ENCODE results near the gene MAP3K9. TPM values are rescaled to one million over a fixed set of nuclear protein-coding genes. Genes with fewer than 3 reads are reported as not detected.

The MAP3K9 gene
- polyA plus RNA-seq, 1 donor from 2014 or later, result 10.4 TPM

DNA sequence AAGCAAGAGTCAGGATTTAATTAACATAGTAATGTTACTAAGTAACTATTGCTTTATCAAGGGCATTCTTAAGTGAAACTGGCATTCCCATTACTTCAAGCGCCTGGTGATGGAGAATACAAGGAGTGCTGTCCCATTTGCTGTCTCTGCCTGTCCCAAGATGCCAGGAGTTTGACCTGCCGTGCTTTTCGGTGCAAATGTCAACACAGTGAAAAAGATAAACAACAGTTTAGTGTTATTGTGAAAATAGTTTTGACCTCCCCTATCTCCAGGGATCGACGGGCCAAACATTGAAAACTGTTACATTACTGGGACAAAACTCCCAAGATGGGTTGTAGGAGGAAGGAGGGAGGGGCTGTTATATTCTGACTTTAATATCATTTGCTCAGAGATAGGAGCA, 92.8 kb downstream of the MAP3K9 start:
- Histone ChIP-seq H3F3A (ENCODE audit: insufficient read depth, low read length, poor library complexity, severe bottlenecking) (no peaks in the 10 kb centered on the region), H3K4me2 (ENCODE audit: low read length) (no peak overlapping the region), H3K9me2 (ENCODE audit: insufficient read depth, low read length) (no peaks in the 10 kb centered on the region), H2AFZ (ENCODE audit: low read depth, low read length) (no peak overlapping the region), H3K4me3 (ENCODE audit: low read length) (no peak overlapping the region), H3K79me2 (replicated peaks; ENCODE audit: insufficient read depth, low read length) (no peaks in the 10 kb centered on the region), H3K36me3 (ENCODE audit: insufficient read depth, low read length) (no peaks in the 10 kb centered on the region), H4K20me1 (ENCODE audit: insufficient read depth) (no peaks in the 10 kb centered on the region), H3K9ac (ENCODE audit: low read length) (no peak overlapping the region), H3K27me3 (ENCODE audit: insufficient read depth, low read depth, low read length) (no peaks in the 10 kb centered on the region), H3K9me3 (ENCODE audit: low read length) (no peaks in the 10 kb centered on the region), H3K27ac (ENCODE audit: low read length) (no peak overlapping the region)
- no peak for TF ChIP-seq POLR2AphosphoS5 (IDR thresholded peaks at IDR 0.05)
- no peak for TF ChIP-seq MXI1 (conservative IDR thresholded peaks at IDR 0.05; ENCODE audit: poor library complexity, severe bottlenecking)
- no peak for TF ChIP-seq EP300 (conservative IDR thresholded peaks at IDR 0.05; ENCODE audit: poor library complexity, severe bottlenecking)
- no peak for TF ChIP-seq RAD21 (conservative IDR thresholded peaks at IDR 0.05)
- TF ChIP-seq, protein P1, sequence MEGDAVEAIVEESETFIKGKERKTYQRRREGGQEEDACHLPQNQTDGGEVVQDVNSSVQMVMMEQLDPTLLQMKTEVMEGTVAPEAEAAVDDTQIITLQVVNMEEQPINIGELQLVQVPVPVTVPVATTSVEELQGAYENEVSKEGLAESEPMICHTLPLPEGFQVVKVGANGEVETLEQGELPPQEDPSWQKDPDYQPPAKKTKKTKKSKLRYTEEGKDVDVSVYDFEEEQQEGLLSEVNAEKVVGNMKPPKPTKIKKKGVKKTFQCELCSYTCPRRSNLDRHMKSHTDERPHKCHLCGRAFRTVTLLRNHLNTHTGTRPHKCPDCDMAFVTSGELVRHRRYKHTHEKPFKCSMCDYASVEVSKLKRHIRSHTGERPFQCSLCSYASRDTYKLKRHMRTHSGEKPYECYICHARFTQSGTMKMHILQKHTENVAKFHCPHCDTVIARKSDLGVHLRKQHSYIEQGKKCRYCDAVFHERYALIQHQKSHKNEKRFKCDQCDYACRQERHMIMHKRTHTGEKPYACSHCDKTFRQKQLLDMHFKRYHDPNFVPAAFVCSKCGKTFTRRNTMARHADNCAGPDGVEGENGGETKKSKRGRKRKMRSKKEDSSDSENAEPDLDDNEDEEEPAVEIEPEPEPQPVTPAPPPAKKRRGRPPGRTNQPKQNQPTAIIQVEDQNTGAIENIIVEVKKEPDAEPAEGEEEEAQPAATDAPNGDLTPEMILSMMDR (IDR thresholded peaks at IDR 0.05; ENCODE audit: poor library complexity, severe bottlenecking), result no peak
- TF ChIP-seq SMC3 (conservative IDR thresholded peaks at IDR 0.05; ENCODE audit: poor library complexity), result no peak
- TF ChIP-seq, protein P2, sequence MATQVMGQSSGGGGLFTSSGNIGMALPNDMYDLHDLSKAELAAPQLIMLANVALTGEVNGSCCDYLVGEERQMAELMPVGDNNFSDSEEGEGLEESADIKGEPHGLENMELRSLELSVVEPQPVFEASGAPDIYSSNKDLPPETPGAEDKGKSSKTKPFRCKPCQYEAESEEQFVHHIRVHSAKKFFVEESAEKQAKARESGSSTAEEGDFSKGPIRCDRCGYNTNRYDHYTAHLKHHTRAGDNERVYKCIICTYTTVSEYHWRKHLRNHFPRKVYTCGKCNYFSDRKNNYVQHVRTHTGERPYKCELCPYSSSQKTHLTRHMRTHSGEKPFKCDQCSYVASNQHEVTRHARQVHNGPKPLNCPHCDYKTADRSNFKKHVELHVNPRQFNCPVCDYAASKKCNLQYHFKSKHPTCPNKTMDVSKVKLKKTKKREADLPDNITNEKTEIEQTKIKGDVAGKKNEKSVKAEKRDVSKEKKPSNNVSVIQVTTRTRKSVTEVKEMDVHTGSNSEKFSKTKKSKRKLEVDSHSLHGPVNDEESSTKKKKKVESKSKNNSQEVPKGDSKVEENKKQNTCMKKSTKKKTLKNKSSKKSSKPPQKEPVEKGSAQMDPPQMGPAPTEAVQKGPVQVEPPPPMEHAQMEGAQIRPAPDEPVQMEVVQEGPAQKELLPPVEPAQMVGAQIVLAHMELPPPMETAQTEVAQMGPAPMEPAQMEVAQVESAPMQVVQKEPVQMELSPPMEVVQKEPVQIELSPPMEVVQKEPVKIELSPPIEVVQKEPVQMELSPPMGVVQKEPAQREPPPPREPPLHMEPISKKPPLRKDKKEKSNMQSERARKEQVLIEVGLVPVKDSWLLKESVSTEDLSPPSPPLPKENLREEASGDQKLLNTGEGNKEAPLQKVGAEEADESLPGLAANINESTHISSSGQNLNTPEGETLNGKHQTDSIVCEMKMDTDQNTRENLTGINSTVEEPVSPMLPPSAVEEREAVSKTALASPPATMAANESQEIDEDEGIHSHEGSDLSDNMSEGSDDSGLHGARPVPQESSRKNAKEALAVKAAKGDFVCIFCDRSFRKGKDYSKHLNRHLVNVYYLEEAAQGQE (IDR thresholded peaks at IDR 0.05; ENCODE audit: borderline replicate concordance), result no peak
- TF ChIP-seq EZH2 (IDR thresholded peaks at IDR 0.05; ENCODE audit: borderline replicate concordance, insufficient read depth, low read length, poor library complexity, severe bottlenecking), result no peak
- TF ChIP-seq TAF1 (IDR thresholded peaks at IDR 0.05; ENCODE audit: low read depth), result no peak

DNA sequence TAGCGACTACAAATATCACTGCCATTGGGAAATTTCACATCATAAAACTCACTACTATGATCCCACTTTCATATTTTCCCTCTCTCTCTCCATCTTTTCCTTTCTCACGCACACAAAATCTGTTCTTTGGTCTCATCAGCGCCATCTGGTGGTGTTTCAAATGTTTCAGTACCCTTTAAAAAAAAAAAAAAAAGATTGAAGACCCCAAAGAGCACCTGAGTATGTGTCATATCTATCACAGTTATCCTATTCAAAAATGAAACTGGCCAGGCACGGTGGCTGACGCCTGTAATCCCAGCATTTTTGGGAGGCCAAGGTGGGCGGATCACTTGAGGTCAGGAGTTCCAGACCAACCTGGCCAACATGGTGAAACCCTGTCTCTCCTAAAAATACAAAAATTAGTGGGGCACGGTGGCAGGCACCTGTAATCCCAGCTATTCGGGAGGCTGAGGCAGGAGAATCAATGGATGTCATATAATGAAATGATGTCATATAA, 95.2 kb downstream of the MAP3K9 start:
- TF ChIP-seq, protein P2 (IDR thresholded peaks at IDR 0.05; ENCODE audit: borderline replicate concordance), result no peak
- TF ChIP-seq EP300 (conservative IDR thresholded peaks at IDR 0.05; ENCODE audit: poor library complexity, severe bottlenecking) (no peak), TAF1 (IDR thresholded peaks at IDR 0.05; ENCODE audit: low read depth) (no peak), SMC3 (conservative IDR thresholded peaks at IDR 0.05; ENCODE audit: poor library complexity) (peak; percentile 85), POLR2AphosphoS5 (IDR thresholded peaks at IDR 0.05) (no peak), MXI1 (conservative IDR thresholded peaks at IDR 0.05; ENCODE audit: poor library complexity, severe bottlenecking) (no peak), EZH2 (IDR thresholded peaks at IDR 0.05; ENCODE audit: borderline replicate concordance, insufficient read depth, low read length, poor library complexity, severe bottlenecking) (no peak), RAD21 (conservative IDR thresholded peaks at IDR 0.05) (peak; percentile 74)
- TF ChIP-seq, protein P1 (IDR thresholded peaks at IDR 0.05; ENCODE audit: poor library complexity, severe bottlenecking), result peak; percentile 80
- Histone ChIP-seq H3K4me2 (ENCODE audit: low read length) (no peak overlapping the region), H2AFZ (ENCODE audit: low read depth, low read length) (no peak overlapping the region)

More for the DNA sequence above, 95.2 kb downstream of the MAP3K9 start:
- Histone ChIP-seq H3K9me2 (ENCODE audit: insufficient read depth, low read length) (no peaks in the 10 kb centered on the region), H3K27ac (ENCODE audit: low read length) (no peak overlapping the region), H3K27me3 (ENCODE audit: insufficient read depth, low read depth, low read length) (no peaks in the 10 kb centered on the region), H3F3A (ENCODE audit: insufficient read depth, low read length, poor library complexity, severe bottlenecking) (no peaks in the 10 kb centered on the region), H3K79me2 (replicated peaks; ENCODE audit: insufficient read depth, low read length) (no peaks in the 10 kb centered on the region), H3K4me3 (ENCODE audit: low read length) (no peak overlapping the region), H4K20me1 (ENCODE audit: insufficient read depth) (no peaks in the 10 kb centered on the region), H3K9ac (ENCODE audit: low read length) (no peak overlapping the region), H3K36me3 (ENCODE audit: insufficient read depth, low read length) (no peaks in the 10 kb centered on the region), H3K9me3 (ENCODE audit: low read length) (no peaks in the 10 kb centered on the region)

Data from neural cell (in vitro differentiated cells).